ENCODE data around the gene PRICKLE2.

Gene PRICKLE2

DNA sequence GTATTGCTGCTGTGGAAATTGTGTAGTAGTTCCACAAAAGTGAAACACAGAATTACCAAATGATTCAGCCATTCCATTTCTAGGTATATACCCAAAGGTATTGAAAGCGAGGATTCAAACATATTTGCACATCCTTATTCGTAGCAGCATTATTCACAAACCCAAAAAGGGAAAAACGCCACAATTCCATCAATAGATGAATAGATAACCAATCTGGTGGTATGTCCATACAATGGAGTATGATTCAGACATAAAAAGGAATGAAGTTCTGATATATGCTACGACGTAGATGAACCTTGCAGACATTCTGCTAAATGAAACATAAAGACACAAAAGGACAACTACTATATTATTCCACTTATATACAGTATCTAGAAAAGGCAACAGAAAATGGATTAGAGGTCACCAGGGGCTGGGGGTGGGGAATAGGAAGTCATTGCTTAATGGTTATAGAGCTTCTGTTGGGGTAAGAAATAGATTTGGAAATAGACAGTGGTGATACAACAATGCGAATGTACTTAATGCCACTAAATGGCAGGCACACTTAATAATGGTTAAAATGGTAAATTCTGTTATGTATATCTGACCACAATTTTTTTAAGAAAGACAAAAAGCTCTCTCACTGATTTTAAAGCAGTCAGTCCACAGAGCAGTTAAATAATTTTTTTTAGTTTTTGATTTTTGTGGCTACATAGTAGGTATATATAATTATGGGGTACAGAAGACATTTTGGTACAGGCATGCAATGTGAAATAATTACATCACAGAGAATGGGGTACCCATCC lies 150.2 kb downstream of the PRICKLE2 start:
- no peak for DNase-seq (ENCODE audit: low read depth)

DNA sequence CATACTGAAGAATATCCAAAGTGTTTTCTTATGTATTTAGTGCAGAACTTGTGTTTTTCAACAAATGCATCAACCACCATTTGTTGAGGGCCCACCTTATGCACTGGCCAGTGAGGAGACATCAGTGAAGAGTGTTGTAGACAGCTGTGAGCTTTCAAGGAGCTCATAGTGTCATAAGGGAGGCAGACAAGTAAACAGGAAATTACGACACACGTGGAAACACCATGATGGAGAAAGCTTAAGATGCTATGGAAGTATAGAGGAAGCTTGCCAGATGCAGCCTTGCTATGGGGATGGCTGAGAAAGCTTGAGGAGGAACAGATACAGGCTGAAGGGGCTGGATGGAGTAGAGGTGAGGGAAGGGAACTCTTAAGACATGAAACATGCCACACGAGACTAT lies 151.2 kb downstream of the PRICKLE2 start:
- DNase-seq (ENCODE audit: low read depth), result no peak

DNA sequence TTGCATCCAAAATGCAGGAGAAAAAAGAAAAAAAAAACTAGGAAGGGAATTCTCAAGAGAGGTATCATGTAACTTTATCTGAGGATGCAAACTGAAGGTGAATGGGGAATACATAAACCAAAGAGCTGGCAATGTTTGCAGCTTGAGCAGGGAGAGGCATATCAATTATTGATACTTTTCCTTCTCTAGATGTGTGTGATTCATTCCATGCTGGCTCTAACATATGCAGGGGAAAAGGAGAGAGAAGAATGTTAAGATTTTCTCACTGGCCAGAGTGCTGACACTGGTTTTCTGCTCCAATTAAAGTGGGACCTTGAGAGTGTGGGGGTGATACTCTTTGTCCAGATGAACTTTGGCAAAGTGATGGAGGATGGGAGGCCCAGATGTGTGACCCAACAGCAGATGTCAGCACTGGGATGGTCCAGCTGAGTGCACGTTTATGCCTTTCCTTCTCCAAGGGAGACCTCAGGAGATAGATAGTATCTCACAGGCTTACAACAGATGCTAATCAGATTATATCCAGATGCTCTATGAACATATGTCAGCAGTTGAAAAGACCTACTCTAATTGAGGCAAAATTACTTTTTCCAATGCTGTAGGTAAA lies 152.0 kb downstream of the PRICKLE2 start:
- DNase-seq (ENCODE audit: low read depth), result no peak

DNA sequence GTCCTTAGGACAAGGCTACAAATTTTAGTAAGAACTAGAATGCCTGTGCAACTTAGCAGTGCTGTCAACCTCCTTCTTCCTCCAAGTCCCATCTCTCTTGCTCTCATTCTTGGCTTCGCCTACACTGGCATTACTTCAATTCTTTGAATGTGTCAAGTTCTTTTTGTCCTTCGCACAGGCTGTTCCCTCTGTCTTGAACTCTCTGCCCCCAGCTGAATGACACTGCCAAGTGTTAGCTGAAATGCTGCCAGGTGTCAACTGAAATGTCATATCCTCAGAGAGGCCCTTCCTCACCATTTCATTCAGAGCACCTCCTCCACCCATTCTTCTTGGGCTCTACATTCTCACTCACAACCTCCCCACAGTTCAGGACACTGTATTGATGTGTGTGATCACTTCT lies 153.1 kb downstream of the PRICKLE2 start:
- no peak for DNase-seq (ENCODE audit: low read depth)

DNA sequence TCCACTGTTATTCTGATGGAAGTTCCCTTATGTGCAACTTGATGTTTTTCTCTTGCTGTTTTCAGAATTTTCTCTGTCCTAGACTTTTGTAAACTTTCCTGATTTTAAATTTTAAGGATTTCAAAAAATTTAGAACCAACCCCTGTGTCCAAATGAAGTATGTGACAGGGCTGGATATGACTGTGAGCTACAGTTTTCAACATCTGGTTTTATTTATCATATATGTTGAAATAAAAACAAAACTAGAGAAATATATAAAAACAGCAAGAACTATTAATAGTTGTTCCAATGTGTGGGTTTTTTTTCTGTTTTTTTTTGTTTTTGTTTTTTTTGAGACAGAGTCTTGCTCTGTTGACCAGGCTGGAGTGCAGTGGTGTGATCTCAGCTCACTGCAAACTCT lies 154.6 kb downstream of the PRICKLE2 start:
- no peak for DNase-seq (ENCODE audit: low read depth)

DNA sequence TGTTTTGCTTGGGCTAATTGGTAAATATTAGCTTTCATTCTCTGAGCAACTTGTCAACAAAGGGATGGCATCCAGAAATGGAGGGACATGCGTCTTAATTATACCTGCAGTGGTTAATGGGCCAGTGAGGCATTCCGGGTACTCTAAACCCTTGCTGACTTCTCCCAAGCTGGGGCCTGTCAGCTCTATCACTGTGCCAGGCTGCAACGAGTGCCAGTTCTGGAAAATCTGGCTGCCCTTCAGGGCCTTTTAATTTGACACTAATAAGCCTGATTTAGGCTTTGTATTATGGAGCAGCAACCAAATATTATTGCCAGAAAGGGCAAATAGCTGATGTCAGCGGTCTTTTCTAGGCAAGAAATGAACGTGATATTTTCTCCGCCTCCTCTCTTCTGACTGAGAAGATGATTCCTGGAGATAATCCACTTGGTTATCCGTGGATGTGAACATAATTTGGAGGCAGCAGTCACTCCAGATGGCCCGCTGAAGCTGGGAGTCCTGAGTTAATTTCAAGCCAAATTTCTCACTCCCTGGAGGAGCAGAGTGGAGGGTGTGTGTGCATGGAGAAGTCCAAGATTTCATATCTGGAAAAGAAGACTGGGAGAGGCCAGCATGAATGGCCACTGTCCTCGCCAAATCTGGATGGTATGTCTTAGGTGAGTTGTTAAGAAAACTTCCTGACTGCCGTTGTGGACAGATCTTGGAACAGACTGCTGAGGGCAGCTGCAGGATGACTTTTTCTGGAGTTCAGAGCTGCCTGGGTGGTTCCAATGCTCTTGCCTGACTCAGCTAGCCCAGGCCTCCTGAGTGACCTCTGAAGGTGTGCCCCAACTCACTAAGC lies 157.5 kb downstream of the PRICKLE2 start:
- DNase-seq (ENCODE audit: low read depth), result no peak

DNA sequence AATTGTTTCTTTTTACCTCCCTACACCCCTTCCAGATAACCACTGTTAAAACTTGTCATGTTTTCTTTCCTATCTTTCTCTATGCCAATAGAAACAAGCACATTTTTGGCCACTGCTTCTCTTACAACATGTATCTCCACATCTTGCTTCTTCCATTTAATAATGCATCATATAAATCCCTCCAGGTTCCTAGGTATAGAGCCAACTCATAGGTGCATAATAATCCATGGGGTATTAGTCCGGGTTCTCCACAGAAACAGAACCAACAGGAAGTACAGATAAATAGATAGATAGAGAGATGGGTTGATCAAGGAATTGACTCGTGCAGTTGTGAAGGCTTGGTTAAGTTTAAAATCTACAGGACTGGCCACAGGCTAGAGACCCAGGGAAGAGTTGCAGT lies 160.5 kb downstream of the PRICKLE2 start:
- DNase-seq (ENCODE audit: low read depth), result no peak

DNA sequence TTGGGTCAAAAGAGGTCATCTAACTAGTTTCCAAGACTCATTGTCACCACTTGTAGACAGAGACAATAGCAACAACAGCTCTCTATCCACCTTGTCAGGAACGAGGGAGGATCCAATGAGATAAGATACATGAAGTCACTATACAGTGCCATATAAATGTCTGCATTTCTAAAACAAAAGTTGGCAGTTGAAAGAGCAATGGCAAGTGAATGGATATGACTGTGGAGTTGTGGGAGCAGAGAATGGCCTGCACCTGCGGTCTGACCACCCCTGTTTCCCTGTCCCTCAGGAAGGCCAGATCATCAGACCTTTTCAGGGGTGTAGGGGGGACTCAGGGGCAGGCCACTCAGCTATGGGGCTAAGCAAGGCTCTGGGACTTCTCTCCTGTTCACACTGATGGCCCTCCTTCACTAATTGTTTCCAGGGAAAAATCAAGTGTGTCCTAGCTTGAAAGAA lies 161.3 kb downstream of the PRICKLE2 start:
- no peak for DNase-seq (ENCODE audit: low read depth)

DNA sequence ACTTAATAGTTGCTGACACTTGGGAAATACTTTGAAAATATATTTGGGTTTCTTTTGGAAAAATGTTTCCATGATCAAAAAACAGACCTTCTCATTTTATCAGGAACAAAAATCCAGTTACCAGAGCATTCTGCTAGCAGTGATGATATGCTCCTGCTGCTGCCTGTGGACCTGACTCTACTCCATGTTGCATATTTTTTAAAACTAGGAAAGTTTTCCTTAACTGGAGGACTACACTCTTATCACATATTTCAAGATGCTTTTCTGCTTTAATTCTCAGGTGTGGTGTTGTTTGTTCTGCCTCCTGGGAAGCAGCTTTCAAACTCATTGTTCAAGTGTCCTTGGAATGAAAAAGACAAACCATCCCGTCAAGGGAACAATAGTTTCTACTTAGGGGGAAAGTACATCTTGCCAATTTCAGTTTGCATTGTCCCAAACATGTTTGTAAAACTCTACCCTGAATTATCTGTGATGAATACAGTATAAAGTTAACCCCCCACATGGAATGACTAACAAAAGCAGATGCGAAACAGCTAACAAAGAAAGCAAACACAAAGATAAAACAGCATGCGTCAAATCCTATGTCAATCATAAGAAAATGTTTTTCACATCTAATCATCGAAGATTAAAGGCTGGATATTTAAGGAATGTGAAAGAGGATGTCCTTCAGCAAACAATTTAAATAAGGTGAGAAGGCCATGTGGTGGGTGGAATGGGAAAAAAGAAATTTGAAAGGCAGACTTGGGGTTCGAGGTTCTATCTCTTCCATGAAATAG lies 161.9 kb downstream of the PRICKLE2 start:
- DNase-seq (ENCODE audit: low read depth), result no peak

DNA sequence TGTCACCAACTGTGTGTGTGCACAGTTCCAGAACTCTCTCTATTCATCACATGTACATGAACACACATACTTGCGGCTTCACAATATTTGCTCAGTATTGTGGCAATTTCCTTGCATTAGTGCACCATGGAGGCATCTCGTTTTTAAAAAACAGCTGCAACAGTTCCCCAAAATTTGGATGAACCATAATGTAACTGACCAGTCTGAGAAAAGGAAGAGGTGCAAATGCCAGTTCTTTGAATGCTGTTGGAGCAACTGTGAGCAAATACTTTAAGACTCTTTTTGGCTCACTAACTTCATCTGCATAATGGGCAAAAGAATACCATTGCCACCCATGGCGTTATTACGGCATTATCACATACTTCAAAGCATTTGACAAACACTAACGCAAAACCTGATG lies 163.6 kb downstream of the PRICKLE2 start:
- no peak for DNase-seq (ENCODE audit: low read depth)

DNA sequence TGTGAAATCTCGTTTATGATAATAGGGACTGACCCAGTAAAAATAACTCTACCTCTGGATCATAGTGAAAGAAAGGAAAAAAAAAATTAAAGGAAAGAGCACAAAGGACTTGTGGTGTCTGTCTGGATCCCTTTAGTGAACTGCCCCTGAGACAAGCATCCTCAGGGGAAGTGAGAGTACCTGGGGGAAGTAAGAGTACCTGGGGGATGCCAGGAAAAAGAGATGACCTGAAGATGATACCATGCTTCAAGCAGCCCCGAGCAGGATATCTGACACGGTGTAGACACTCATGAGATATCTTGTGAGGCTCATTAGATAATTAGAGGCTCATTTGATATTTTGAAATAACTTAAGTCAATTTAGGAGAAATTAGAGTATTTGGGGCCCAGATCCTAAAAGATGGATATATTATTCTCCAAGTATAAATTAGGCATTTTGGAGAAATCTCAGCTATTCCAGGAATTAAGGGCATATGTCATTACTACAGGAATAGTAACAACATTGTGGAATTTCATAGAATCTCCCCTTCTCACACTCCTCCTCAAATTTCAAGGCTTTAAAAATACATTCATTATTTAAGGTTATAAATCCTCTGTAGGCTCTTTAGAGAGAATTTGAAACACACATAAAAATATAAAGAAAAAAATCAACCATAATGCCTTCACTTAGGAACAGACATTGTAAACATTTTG lies 165.6 kb downstream of the PRICKLE2 start:
- no peak for DNase-seq (ENCODE audit: low read depth)

DNA sequence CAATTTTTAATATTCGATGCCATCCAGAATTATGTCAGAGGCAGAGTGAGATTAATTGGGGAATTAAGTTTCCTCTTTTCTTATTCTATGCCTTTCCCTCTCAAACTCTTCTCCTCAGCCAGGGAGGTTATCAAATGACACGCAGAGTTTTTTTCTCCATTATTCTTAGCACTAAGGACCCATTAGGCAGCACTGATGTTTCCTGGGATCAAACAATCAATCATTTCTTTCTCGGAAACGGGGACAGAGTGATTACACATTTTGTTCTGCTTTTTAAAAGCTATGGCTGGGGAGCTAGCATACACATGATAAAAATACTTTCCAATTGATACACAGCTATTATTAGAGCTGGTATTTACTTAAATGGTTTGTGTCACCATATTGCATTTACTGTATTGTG lies 166.7 kb downstream of the PRICKLE2 start:
- DNase-seq (ENCODE audit: low read depth), result no peak

DNA sequence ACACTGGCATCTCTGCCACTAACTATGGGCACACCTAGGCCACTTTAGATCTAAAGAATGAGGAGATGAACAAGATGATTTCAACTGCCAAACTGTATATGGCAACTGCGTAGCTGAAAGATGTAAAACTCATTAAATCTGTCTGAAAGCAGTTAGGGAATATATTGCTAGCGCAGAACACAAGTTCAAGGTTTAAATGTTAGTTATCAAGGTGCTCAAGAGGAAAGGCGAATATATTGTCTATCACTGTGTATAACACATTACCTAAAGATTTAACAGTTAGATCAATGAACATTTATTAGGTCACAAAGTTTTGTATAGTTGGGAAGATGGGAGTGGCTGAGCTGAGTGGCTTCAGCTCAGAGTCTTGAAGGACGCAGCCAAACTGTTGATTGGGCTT lies 168.0 kb downstream of the PRICKLE2 start:
- DNase-seq (ENCODE audit: low read depth), result no peak

DNA sequence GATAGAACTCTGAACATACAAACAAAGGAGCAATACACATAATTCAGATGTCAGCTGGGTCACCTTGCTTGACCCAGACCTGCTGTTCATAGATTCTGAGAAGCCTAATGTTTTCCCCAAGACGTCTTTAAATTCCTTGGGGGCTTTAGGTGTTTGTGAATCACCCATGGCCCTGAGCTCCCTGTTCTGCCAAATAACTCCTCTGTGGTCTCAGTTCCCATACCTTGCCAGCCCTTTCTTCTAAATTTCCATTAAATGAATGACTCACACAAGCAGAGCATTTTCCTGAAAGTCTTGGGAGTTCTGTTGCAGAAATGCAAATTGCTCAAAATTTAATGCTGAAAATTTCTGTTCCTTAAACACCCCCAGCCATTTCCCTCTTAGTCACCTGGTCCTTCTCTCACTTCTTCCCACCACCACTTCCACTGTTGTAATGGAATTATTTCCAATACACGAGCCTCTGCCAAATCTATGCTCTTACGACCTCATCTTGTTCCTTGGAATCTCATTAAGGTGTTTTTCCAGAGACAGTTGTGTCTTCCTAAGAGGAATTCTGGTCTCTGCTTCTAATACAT lies 168.6 kb downstream of the PRICKLE2 start:
- DNase-seq (ENCODE audit: low read depth), result no peak

DNA sequence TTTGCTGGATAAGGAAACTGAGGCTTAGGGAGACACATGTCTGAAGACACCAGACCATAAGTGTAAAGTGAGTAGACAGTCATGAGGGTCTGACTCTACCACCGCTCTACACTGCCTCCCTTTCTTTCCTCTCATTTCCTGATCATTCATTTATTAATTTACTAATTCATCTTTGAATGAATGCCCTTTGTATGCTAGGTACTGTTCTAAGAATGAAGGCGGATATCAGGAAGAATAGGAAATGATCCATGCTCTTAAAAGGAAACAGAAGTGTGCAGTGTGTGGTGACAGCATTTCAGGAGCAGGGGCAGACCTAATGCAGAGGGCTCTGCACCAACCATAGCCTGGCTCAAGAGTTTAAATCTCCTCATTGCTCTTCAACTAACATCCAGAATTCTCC lies 170.2 kb downstream of the PRICKLE2 start:
- DNase-seq (ENCODE audit: low read depth), result no peak

DNA sequence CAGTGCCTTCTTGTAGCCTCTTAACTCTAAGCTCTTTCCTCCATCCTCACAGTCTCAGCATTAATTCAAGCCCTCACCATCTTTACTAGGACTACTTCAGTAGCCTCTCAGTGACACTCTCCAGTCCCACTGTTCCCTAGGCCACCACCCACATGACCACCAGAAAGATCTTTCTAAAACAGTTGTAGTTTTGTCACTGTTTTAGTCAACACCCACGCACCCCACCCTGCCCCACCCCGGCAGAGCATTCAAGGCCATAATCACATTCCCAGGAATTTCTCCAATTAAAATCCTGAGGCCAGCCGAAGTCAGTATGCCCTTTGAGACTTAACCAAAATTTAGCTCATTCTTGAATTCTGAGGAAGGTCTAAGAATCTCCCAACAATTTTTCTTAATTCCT lies 170.8 kb downstream of the PRICKLE2 start:
- DNase-seq (ENCODE audit: low read depth), result no peak

DNA sequence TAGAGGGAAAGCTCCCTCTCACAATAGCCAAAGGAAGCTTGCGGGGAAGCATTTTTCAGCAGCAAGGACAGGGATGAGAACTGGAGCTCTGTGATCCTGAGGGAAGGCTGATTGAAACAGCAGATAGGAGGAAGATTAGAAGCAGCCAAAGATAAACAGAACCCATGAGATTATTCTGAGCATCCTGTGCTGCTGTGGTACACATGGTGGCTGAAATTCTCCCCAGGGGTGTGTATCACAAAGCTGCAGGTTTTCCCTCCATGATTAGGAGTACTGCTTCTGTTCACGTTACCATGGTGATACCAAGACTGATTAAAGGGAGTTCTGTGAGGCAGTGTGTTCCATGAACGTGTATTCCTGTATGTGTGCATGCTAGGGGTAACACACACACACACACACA lies 171.7 kb downstream of the PRICKLE2 start:
- DNase-seq (ENCODE audit: low read depth), result no peak

DNA sequence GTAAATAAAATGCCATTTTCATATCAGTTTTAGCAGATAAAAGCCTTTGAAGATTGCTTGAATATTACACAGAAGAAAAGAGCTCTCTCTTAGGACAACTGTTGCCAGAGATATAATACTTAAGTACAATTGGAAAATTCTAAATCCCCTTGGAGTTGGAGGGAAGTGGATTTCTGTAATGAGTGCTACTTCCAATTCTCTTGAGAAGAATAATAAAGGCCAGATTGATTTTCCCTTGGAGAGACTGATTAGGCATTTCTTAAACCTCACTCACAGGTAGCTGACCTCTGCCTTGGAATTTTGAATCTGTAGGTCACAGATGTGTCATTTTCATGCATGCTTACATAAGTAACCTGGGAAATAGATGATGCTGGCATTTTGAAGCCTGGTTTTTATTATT lies 172.1 kb downstream of the PRICKLE2 start:
- DNase-seq (ENCODE audit: low read depth), result no peak

DNA sequence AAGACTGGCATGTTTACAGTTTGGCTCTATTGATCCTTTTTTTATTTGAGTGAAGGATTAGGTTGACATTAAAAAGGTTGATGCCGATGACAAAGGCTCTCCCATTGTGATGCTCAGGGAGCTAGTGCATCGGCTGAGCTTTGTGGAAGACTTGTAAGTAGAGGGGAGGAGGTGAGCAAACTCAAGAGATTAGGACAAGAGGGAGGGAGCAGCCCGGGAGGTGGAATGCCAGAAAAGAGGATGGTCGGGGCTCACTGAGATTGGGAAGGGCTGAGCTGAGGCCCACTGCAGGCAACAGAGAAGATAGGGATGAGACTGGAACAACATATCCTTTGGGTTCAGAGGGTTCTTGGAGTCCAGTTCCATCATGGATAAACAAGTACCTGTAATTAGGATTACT lies 175.4 kb downstream of the PRICKLE2 start:
- DNase-seq (ENCODE audit: low read depth), result no peak

DNA sequence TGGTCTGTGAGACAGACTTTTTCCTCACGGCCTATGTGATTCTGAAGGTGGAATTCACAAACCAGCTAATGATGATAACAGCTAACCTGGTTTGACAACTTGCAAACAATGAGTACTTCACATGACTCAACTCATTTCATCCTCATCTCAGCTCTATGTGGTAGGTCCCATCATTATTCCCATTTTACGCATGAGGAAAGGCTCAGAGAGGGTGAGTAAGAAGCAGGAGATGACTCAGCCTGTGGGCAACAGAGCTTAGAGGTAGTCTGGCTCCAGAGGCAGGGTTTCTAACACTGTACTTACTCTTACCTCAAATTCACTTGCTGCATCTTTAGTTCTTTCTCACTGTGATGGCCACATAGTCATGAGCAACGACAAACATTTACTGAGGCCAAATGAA lies 176.1 kb downstream of the PRICKLE2 start:
- no peak for DNase-seq (ENCODE audit: low read depth)

DNA sequence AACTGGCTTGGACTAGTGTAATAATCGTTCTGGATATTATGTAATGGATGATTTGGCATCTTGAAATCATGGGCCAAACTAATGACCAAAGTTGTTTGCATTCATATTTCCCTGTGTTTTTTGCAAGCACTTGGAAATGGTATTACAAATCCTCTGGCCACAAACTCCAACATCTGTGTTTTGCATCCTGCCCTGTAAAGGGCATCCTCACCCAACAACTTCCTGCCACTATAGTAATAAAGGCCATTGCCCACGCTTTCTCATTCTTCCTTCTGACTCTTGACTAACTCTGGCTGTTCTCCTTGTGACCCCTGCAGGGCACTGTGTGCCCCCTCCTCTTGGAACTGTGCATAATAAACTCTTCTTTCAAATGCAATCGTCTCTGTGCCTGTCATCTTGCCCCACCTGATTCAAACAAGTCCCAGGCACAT lies 176.6 kb downstream of the PRICKLE2 start:
- DNase-seq (ENCODE audit: low read depth), result no peak
